ENCODE data around the gene B4GALT7. TPM values are rescaled to one million over a fixed set of nuclear protein-coding genes. Genes with fewer than 3 reads are reported as not detected.

The B4GALT7 gene
- total RNA-seq, 1 donor from 2014 or later, result 20.3 TPM

- no peak for DNase-seq (ENCODE audit: low read depth in 2 of 2)
These were observed 6.4 kb upstream of the B4GALT7 start for GRCh38 chr5:177593511-177593910.

- DNase-seq (ENCODE audit: low read depth in 2 of 2), result no peak
These were observed 5.9 kb upstream of the B4GALT7 start for GRCh38 chr5:177594071-177594470.

- no peak for DNase-seq (ENCODE audit: low read depth in 2 of 2)
These were observed 4.8 kb upstream of the B4GALT7 start for GRCh38 chr5:177595026-177595585.

DNA sequence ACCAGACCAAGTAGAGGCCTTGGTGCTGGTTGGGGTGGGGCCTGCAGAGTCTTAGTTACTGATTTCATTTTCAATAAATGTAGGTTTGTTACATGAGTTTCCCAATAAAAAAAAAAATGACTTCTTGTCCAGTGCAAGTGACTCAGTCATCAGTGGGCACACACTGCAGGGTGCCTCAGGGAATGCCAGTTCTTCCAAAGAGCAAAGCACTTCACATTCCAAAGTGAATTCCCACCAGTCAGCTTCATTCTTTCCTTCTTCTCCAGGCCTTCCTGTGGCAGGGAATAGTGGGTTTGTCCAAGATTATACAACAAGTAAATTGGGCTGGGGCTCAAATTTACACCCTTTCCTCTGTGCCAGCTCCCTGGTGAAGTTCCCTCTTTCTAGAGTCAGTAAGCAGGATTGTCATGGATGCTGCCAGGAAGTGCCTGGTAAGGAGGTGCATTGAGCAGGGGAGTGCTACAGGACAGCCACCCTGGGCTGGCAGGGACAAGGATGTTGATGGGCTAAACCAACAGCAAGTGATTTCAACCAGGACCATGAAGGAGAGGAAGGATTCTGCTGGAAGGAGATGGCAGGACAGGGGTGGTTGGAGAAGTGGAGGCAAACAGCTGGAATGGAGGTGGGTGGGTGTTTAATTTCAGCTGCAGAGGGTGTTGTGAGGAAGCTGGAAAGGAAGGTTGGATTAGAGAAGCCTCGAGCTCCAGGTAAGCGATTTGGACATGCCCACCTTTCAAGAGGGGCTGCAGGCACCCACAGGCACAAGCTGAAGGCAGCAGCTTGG, 3.7 kb upstream of the B4GALT7 start:
- DNase-seq (ENCODE audit: low read depth in 2 of 2), result no peak

DNA sequence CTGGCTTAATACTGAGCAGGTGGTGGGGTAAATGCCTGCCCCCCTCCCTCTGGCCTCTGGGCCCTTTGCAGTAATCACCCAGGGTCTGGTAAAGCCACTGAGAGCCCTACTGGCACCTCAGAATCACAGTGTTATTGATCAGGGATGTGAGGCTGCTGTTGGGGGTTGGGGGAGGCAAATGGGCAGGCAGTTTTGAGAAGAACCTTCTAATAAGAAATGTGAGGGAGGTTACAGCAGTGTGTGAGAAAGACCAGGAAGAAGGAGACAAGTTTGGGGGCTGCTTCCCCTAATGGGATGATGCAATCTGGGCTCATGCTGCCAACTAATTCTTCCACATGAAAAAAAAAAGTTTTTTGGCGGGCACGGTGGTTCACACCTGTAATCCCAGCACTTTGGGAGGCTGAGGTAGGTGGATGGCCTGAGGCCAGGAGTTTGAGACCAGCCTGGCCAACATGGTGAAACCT, 3.1 kb upstream of the B4GALT7 start:
- no peak for DNase-seq (ENCODE audit: low read depth in 2 of 2)

- peak in 1 of 2 donors; percentile 43 for DNase-seq (ENCODE audit: low read depth in 2 of 2)
These were observed 1.5 kb upstream of the B4GALT7 start for GRCh38 chr5:177598477-177598876.

- DNase-seq (ENCODE audit: low read depth in 2 of 2), result peak in 1 of 2 donors; percentile 63
These were observed 631 bp downstream of the B4GALT7 start for GRCh38 chr5:177600508-177601018.

DNA sequence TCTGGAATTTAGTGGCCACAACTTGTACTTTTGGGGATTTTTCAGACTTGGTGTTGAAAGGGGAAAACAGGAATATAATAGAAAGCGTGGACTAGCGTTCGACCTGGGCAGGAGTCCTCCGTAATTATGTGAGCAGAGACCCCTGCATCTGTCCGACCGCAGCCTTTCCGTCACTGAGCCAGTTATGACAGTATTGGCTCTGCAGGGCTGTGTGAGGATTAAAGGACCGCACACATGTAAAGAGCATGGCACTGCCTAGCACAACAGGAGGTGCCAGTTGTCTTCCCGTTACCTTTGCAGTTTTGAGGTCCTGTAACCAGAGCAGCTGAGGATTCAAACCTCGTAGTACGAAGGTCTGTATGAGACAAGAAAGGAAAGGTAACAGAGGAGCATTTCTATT, 1.2 kb downstream of the B4GALT7 start:
- DNase-seq (ENCODE audit: low read depth in 2 of 2), result no peak

GRCh38 chr5:177601577-177602457, 1.9 kb downstream of the B4GALT7 start:
- peak in 1 of 2 donors; percentile 17 for DNase-seq (ENCODE audit: low read depth in 2 of 2)

DNA sequence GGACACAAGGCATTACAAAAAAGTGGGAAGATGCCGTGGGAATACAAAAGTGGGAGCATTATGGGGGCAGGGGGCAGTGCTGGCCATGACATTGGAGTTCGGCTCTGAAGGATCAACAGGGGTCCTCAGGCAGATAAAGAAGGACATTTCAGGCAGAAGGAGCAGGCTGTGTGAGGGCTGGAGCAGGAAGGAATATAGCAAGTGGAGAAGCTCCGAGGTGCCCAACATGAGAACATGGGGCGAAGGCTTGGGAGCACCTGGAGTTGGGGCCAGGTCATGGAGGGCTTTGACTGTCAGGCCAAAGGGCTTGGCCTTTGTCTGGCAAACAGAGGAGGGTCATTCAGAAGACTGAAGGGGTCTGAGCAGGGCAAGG, 2.5 kb downstream of the B4GALT7 start:
- DNase-seq (ENCODE audit: low read depth in 2 of 2), result no peak

DNA sequence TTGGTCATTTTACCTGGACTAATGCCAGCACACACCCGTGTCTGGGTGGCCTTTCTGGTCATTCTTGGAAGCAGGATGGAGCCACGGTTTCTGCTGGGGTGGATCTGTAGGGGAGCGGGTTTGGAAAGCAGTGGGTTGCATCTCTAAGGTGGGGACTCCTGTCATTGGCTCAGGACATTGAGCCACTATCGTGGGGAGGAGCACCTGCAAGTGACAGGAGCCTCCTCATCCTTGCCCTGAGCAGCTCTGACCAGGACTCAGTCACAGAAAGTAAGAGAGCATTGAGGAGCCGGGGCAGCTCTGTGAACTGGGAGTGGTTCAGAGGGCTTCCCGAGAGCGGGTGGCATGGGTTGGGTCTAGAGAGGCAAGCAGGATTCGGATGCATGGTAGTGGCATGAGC, 3.7 kb downstream of the B4GALT7 start:
- DNase-seq (ENCODE audit: low read depth in 2 of 2), result no peak

DNA sequence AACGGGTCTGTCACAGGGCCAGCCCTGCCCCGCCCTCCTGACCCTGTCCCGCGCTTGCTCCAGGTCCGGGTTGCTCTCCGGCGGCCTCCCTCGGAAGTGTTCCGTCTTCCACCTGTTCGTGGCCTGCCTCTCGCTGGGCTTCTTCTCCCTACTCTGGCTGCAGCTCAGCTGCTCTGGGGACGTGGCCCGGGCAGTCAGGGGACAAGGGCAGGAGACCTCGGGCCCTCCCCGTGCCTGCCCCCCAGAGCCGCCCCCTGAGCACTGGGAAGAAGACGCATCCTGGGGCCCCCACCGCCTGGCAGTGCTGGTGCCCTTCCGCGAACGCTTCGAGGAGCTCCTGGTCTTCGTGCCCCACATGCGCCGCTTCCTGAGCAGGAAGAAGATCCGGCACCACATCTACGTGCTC, 4.2 kb downstream of the B4GALT7 start:
- DNase-seq (ENCODE audit: low read depth in 2 of 2), result no peak

DNA sequence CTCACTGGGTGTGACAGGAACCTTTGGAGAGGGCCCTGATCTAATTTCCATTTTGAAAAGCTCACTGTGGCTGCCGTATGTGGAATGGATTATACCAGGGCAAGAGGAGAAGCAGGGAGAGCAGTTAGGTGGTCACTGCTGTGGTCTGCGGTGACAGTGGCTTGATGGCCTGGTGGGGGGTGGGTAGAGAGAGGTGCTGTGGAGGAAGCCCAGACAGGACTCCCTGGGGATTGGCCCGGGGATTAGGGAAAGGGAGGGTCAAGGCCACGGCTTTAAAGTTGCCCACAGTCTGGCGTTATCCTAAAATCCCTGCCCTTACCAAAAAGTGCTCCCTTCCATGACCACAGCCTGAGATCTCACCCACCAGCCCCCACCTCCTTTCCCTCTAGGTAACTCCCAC, 4.7 kb downstream of the B4GALT7 start:
- no peak for DNase-seq (ENCODE audit: low read depth in 2 of 2)

GRCh38 chr5:177605078-177605477, 5.1 kb downstream of the B4GALT7 start:
- no peak for DNase-seq (ENCODE audit: low read depth in 2 of 2)

GRCh38 chr5:177605667-177606066, 5.7 kb downstream of the B4GALT7 start:
- no peak for DNase-seq (ENCODE audit: low read depth in 2 of 2)

DNA sequence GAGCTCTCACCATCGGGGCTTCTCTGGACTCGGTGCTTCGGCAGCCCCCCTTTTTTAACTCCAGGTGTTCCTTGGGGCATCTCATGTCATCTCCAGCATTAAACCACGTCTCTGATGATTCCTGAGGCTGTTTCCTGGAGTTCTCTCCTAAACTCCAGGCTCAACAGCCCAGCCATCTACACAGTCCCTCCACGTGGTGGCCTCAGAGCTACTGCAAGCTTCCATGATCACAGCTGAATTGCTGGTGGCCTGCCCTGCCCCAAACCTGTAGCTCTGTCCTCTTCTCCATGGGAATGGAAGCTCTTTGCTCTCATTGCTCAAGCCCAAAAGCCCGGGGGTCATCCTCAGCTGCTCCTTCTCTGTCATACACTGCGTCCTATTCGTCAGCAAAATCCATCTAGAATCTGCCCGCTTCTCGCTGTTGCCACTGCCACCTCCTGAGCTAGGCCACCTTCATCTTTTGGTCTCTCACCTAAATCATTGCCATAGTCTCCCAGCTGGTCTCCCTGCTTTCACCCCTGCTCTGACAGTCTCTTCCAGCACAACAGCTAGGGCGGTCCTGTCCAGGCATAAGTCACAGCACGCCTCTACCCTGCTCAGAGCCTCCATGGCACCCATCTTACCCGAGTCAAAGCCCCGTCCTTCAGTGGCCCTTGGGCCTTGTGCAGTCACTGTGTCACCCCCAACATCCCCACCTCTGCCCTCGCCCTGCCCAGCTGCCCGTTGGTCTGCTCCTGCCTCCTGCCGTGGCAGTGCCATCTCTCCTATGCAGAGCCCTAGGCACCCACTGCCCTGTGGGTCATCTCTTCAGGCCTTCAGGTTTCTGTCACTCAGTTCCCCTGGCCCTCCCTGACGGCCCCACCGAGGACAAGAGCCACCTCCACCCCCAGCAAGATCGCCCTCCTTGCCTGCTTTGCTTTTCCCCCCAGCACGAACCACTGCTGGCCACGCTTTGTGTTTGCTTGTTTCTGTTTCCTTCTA, 6.4 kb downstream of the B4GALT7 start:
- DNase-seq (ENCODE audit: low read depth in 2 of 2), result no peak

GRCh38 chr5:177607115-177607451, 7.2 kb downstream of the B4GALT7 start:
- no peak for DNase-seq (ENCODE audit: low read depth in 2 of 2)

GRCh38 chr5:177607452-177608192, 7.7 kb downstream of the B4GALT7 start:
- peak; percentile 51 to 77 for DNase-seq (ENCODE audit: low read depth in 2 of 2)

DNA sequence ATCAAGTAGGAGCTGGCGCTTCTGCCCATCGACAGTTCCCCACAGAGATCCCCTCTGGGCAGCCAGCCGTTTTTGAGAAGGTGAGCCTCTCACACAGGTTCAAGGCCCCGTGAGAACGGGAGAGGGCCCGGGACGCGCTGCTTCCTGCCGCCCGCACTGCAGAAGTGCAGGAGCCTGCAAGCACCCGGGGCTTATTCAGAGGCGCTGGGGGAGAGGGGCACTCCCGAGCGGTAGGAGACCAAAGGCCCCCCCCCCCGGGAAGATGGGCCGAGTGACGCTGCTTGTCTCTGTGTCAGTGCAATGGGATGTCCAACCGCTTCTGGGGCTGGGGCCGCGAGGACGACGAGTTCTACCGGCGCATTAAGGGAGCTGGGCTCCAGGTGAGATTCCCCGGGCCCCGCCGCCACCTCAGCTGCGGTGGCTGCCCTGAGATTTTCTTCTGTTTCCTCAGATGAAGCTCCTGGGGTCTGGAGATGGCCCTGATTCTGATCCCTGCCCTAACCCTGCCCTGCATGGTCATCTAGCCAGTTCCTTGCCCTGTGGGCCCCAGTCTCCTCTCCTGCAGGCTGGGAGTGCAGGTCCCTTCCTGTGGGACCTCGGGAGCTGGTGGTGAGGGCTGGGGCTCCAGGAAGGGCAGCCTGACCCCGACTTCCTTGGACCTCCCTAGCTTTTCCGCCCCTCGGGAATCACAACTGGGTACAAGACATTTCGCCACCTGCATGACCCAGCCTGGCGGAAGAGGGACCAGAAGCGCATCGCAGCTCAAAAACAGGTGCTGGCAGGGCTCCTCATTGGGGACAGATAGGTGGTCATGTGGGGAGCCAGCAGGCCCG, 8.5 kb downstream of the B4GALT7 start:
- DNase-seq (ENCODE audit: low read depth in 2 of 2), result no peak
